GM12874 (cell line): ENCODE data around the gene IGSF8.

Experiments
- TF ChIP-seq, protein P1 (sequence below): IDR thresholded peaks from 2 replicates; pipeline ENCODE4 v1.5.1; 2011; ENCODE audit warnings: low read depth, mild to moderate bottlenecking, control low read depth, low read length, moderate library complexity; ENCODE audit not compliant: insufficient read depth

The IGSF8 gene

DNA sequence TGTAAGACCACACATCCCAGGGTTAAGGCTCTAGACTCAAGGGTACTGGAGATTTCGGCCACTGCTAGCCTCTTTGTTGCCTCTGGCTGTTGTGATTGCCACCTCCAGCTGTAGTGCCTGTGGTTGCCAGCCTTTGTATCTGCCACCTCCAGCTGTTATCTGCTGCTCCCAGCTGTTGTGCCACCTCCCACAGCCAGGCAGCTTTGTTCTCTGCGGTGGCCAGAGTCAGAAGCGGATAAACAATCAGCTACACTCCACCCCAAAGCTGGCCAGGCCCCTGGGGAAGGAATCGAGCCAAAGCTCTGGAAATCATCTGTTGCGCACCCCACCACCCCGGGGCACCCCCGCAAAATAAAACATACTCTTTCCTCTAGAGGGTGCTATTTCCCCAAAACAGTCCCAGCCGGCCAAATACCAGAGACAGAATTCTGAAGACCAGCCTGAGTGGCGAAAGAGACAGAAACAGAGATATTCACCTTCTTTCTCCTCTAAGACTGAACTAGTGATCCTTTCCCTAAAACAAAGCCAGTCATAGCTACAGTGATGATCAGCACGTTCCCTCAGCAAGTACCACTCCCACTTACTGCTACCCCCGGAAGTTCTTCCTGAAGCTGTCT lies 51.8 kb downstream of the IGSF8 start:
- TF ChIP-seq, protein P1, sequence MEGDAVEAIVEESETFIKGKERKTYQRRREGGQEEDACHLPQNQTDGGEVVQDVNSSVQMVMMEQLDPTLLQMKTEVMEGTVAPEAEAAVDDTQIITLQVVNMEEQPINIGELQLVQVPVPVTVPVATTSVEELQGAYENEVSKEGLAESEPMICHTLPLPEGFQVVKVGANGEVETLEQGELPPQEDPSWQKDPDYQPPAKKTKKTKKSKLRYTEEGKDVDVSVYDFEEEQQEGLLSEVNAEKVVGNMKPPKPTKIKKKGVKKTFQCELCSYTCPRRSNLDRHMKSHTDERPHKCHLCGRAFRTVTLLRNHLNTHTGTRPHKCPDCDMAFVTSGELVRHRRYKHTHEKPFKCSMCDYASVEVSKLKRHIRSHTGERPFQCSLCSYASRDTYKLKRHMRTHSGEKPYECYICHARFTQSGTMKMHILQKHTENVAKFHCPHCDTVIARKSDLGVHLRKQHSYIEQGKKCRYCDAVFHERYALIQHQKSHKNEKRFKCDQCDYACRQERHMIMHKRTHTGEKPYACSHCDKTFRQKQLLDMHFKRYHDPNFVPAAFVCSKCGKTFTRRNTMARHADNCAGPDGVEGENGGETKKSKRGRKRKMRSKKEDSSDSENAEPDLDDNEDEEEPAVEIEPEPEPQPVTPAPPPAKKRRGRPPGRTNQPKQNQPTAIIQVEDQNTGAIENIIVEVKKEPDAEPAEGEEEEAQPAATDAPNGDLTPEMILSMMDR, result peak; percentile 52

DNA sequence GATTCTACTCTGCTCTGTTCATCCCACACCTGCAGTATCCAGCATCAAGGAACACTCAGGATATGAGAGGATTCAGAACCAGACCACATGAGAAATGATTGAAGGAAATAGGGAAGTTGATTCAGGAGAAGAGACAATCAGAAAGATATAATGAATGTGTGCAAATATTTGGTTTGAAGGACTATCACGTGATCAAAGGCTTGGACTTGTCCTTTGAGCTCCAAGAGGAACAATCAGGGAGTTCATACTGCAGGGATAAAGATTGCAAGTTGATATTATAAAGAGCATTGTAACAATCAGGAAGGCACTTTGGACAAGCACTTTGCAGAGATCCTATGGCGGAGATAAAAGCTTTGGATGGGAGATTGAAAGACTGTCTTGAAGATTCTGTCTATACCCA lies 52.8 kb downstream of the IGSF8 start:
- TF ChIP-seq, protein P1, result no peak

DNA sequence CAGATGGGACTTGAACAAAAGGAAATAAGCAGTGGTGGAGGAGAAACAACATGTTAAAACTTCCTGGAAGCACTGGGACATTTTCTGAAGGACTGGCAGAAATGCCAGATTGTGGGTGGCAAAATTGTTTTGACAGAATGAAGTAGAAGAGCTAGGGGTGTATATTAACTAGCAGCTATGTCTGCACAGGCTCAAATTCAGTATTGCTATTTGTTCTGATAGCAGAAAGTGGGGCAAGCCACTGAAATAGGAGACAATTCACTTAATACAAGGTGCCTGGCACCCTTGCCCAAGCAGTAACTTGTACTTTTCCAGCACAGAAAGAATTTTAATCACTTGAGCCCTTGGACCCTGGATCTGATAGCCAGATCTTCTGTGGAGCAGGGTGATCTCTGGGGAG lies 54.9 kb downstream of the IGSF8 start:
- TF ChIP-seq, protein P1, result no peak
